GM12891 (cell line): ENCODE data around the gene SYTL4.

Experiments
- POLR2A ChIP-seq: IDR thresholded peaks from 2 replicates; pipeline ENCODE4 v1.6.1; 2011; ENCODE audit warnings: low read depth, low read length, control low read depth
- POLR2AphosphoS5 ChIP-seq: IDR thresholded peaks from 2 replicates; pipeline ENCODE4 v1.6.1; 2011; ENCODE audit warnings: low read depth, low read length, control low read depth

DNA sequence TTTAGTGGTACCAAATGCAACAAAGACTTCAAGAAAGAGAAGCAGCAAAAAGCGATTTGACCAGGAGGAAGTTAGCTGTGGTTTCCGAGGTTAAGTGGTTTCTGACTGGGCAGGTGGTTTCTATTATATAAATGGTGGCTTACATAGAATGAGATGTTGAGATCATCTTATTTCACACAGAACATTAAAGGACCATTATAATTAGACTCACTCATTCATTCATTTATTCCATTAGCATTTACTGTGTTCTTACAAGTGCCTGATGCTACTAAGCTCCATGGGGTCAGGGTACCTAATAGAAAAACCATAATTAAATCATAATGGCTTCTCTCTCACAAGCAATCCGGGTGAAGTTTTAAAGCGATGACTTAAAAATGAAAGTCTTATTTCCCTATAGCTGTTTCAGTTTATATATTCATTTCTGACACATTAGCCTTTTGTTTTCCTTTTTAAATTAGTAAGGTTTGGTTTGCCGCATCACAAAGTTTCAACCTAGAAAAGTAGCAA, 105.9 kb downstream of the SYTL4 start:
- TF ChIP-seq POLR2A (no peak), POLR2AphosphoS5 (no peak)
